Body of pancreas (tissue), 4 donors: ENCODE data around the gene NIPA2. TPM values are rescaled to one million over a fixed set of nuclear protein-coding genes. Genes with fewer than 3 reads are reported as not detected.

Experiments used
- ATAC-seq: fragments of 150-250 bp; one replicate; pipeline ENCODE4 v1.9.1; 2016
- DNase-seq, 4 donors: peaks; one replicate each; pipeline ENCODE4 v3.0.0-alpha.2; 2019
- H3K27ac ChIP-seq, 4 donors: fragments of 200-600 bp; sonication (generic); 1 replicate in 3 of 4; 2 replicates in 1 of 4; pipeline versions ENCODE4 v1.5.1 to v1.6.1; 2016 to 2019; ENCODE audit warnings: mild to moderate bottlenecking in 1 of 4, mixed read lengths in 1 of 4, moderate library complexity in 1 of 4
- H3K27me3 ChIP-seq, 2 donors: fragments of 200-600 bp; sonication (generic); one replicate each; pipeline ENCODE4 v1.6.0; 2016; ENCODE audit warnings: mild to moderate bottlenecking in 1 of 2
- H3K36me3 ChIP-seq, 2 donors: fragments of 200-600 bp; sonication (generic); replicated peaks in 1 of 2; 2 replicates each; pipeline ENCODE4 v1.5.1; 2016; ENCODE audit warnings: low read depth in 2 of 2; ENCODE audit not compliant: insufficient read depth in 1 of 2
- H3K4me1 ChIP-seq: fragments of 200-600 bp; sonication (generic); one replicate; pipeline ENCODE4 v1.6.0; 2016
- H3K4me3 ChIP-seq, 2 donors: fragments of 200-600 bp; sonication (generic); 1 replicate in 1 of 2; 2 replicates in 1 of 2; pipeline ENCODE4 v1.5.1; 2016 to 2019
- H3K9me3 ChIP-seq, 3 donors: fragments of 200-600 bp; sonication (generic); 1 replicate in 2 of 3; 2 replicates in 1 of 3; pipeline ENCODE4 v1.5.1; 2016
- POLR2A ChIP-seq, 3 donors: fragments of 450-650 bp; IDR thresholded peaks; one replicate each; pipeline ENCODE4 v1.6.1; 2016; ENCODE audit warnings: antibody characterized with exemption in 3 of 3, mild to moderate bottlenecking in 2 of 3
- WGBS, 2 donors: methylation state at CpG; one replicate each; pipeline ENCODE4 v1.1.5; 2017; 5-methylcytosine and 5-hydroxymethylcytosine counted together
- intact Hi-C: fragments of 100-400 bp; cut with DNase I; formaldehyde crosslinking; loops from one replicate; pipeline ENCODE4 v1.15.1; 2023
- total RNA-seq, 2 donors: library from RNA; depleted of rRNA; stranded (reverse); fragments of >200 nt; gene quantifications; one replicate each; pipeline ENCODE4 v1.1.0, GENCODE V29; 2016
- TF ChIP-seq, protein P1 (sequence below), 7 experiments: fragments of 450-650 bp in 4 of 7; fragments of 200-600 bp in 3 of 7; sonication (generic) in 3 of 7; IDR thresholded peaks; one replicate each; pipeline ENCODE4 v1.5.1; 2016 to 2019; ENCODE audit warnings: antibody characterized with exemption in 7 of 7

NIPA2 gene
- total RNA-seq, 2 donors from 2014 or later = 21.8 to 37.2 TPM

- Histone ChIP-seq H3K27ac (no peak overlapping the region), H3K27me3 (no peaks in the 10 kb centered on the region), H3K36me3 (peaks cover 10 to 39% of the 10 kb centered on the region in 2 donors), H3K4me3 (no peak overlapping the region), H3K4me1 (no peaks in the 10 kb centered on the region), H3K9me3 (no peaks in the 10 kb centered on the region)
- no peak for TF ChIP-seq POLR2A (IDR thresholded peaks at IDR 0.05)
- TF ChIP-seq, protein P1, sequence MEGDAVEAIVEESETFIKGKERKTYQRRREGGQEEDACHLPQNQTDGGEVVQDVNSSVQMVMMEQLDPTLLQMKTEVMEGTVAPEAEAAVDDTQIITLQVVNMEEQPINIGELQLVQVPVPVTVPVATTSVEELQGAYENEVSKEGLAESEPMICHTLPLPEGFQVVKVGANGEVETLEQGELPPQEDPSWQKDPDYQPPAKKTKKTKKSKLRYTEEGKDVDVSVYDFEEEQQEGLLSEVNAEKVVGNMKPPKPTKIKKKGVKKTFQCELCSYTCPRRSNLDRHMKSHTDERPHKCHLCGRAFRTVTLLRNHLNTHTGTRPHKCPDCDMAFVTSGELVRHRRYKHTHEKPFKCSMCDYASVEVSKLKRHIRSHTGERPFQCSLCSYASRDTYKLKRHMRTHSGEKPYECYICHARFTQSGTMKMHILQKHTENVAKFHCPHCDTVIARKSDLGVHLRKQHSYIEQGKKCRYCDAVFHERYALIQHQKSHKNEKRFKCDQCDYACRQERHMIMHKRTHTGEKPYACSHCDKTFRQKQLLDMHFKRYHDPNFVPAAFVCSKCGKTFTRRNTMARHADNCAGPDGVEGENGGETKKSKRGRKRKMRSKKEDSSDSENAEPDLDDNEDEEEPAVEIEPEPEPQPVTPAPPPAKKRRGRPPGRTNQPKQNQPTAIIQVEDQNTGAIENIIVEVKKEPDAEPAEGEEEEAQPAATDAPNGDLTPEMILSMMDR (IDR thresholded peaks at IDR 0.05) = no peak
- WGBS, 2 donors = 93 to 96% methylated on average over 33 to 35 of the region's 36 CpGs
- intact Hi-C loops = no loop called here
- no peak for DNase-seq
- no peak for ATAC-seq
Measured at GRCh38 chr15:22916606-22917350, 78.3 kb downstream of the NIPA2 start.

DNA sequence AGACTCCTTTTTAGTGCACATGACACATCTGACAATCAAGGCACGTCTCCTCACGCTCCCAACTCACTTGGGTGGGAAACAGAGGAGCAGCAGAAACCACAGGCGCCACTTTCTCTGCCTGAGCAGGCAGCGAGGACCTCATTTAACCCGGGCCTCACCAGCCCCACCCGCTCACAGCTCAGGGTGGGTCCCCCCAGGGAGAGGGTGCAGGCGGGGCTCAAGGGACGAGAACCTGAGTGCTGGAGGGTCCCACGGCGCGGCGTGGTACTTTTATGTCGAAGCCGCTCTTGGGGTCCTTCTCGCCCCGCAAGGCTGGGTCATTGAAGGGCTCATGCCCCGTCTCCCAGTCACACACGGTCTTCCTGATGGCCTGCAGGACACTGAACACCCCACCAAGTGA is 79.1 kb downstream of the NIPA2 start:
- no peak for ATAC-seq
- Histone ChIP-seq H3K36me3 (peaks cover 10 to 31% of the 10 kb centered on the region in 2 donors), H3K9me3 (no peaks in the 10 kb centered on the region), H3K27ac (no peak overlapping the region), H3K4me3 (no peak overlapping the region), H3K27me3 (no peaks in the 10 kb centered on the region), H3K4me1 (no peaks in the 10 kb centered on the region)
- no peak for DNase-seq
- WGBS, 2 donors = 94% methylated on average over 10 to 18 of the region's 18 CpGs
- intact Hi-C loops = no loop called here
- TF ChIP-seq, protein P1 (IDR thresholded peaks at IDR 0.05) = no peak

Other genes with a start within 250 kb of the NIPA2 start
- gene NIPA1, start 52.0 kb upstream of the NIPA2 start, total RNA-seq = 1 to 10 TPM; 4.3 to 8.0 TPM
- 10 to 100 TPM; 68.5 to 68.6 TPM for gene CYFIP1, start 141.7 kb downstream of the NIPA2 start, total RNA-seq
- 10 to 100 TPM; 12.2 to 12.7 TPM for gene TUBGCP5, start 200.9 kb downstream of the NIPA2 start, total RNA-seq